Measurements from ENCODE around the gene BLNK.

Gene BLNK

GRCh38 chr10:96225119-96225518 is 46.2 kb downstream of the BLNK start:
- Histone ChIP-seq H3K36me3 (ENCODE audit: control insufficient read depth, insufficient read depth, low read length) (no peaks in the 10 kb centered on the region), H3K27me3 (ENCODE audit: control insufficient read depth, insufficient read depth, low read length) (no peaks in the 10 kb centered on the region), H3K4me1 (ENCODE audit: control insufficient read depth, insufficient read depth, low read length) (peaks cover 23% of the 10 kb centered on the region), H3K4me3 (ENCODE audit: low read depth, low read length) (no peak overlapping the region), H3K27ac (ENCODE audit: low read depth, low read length) (no peak overlapping the region), H3K9ac (ENCODE audit: low read length) (no peak overlapping the region), H3K9me3 (ENCODE audit: control insufficient read depth, insufficient read depth, low read depth, low read length) (no peaks in the 10 kb centered on the region)

GRCh38 chr10:96222908-96223307 is 48.5 kb downstream of the BLNK start:
- Histone ChIP-seq H3K4me1 (ENCODE audit: control insufficient read depth, insufficient read depth, low read length) (peaks cover 21% of the 10 kb centered on the region), H3K27me3 (ENCODE audit: control insufficient read depth, insufficient read depth, low read length) (no peaks in the 10 kb centered on the region), H3K36me3 (ENCODE audit: control insufficient read depth, insufficient read depth, low read length) (no peaks in the 10 kb centered on the region), H3K27ac (ENCODE audit: low read depth, low read length) (no peak overlapping the region), H3K9me3 (ENCODE audit: control insufficient read depth, insufficient read depth, low read depth, low read length) (no peaks in the 10 kb centered on the region), H3K4me3 (ENCODE audit: low read depth, low read length) (no peak overlapping the region), H3K9ac (ENCODE audit: low read length) (no peak overlapping the region)

GRCh38 chr10:96222441-96222840 is 48.9 kb downstream of the BLNK start:
- Histone ChIP-seq H3K4me1 (ENCODE audit: control insufficient read depth, insufficient read depth, low read length) (peaks cover 21% of the 10 kb centered on the region), H3K9me3 (ENCODE audit: control insufficient read depth, insufficient read depth, low read depth, low read length) (no peaks in the 10 kb centered on the region), H3K4me3 (ENCODE audit: low read depth, low read length) (no peak overlapping the region), H3K36me3 (ENCODE audit: control insufficient read depth, insufficient read depth, low read length) (no peaks in the 10 kb centered on the region), H3K27me3 (ENCODE audit: control insufficient read depth, insufficient read depth, low read length) (no peaks in the 10 kb centered on the region), H3K9ac (ENCODE audit: low read length) (no peak overlapping the region), H3K27ac (ENCODE audit: low read depth, low read length) (no peak overlapping the region)

- Histone ChIP-seq H3K36me3 (ENCODE audit: control insufficient read depth, insufficient read depth, low read length) (no peaks in the 10 kb centered on the region), H3K27ac (ENCODE audit: low read depth, low read length) (no peak overlapping the region), H3K4me3 (ENCODE audit: low read depth, low read length) (no peak overlapping the region), H3K4me1 (ENCODE audit: control insufficient read depth, insufficient read depth, low read length) (peaks cover 21% of the 10 kb centered on the region), H3K9ac (ENCODE audit: low read length) (no peak overlapping the region), H3K9me3 (ENCODE audit: control insufficient read depth, insufficient read depth, low read depth, low read length) (no peaks in the 10 kb centered on the region), H3K27me3 (ENCODE audit: control insufficient read depth, insufficient read depth, low read length) (no peaks in the 10 kb centered on the region)
Observed at GRCh38 chr10:96218826-96219225, 52.5 kb downstream of the BLNK start.

- Histone ChIP-seq H3K27me3 (ENCODE audit: control insufficient read depth, insufficient read depth, low read length) (no peaks in the 10 kb centered on the region), H3K4me1 (ENCODE audit: control insufficient read depth, insufficient read depth, low read length) (peaks cover 12% of the 10 kb centered on the region; the same call in 1 of the 2 replicates), H3K27ac (ENCODE audit: low read depth, low read length) (no peak overlapping the region), H3K4me3 (ENCODE audit: low read depth, low read length) (no peak overlapping the region), H3K9me3 (ENCODE audit: control insufficient read depth, insufficient read depth, low read depth, low read length) (no peaks in the 10 kb centered on the region), H3K36me3 (ENCODE audit: control insufficient read depth, insufficient read depth, low read length) (no peaks in the 10 kb centered on the region), H3K9ac (ENCODE audit: low read length) (no peak overlapping the region)
Observed at GRCh38 chr10:96217711-96218110, 53.7 kb downstream of the BLNK start.

GRCh38 chr10:96216775-96217174 is 54.6 kb downstream of the BLNK start:
- Histone ChIP-seq H3K9ac (ENCODE audit: low read length) (no peak overlapping the region), H3K4me1 (ENCODE audit: control insufficient read depth, insufficient read depth, low read length) (peaks cover 7% of the 10 kb centered on the region; the same call in 1 of the 2 replicates), H3K27ac (ENCODE audit: low read depth, low read length) (no peak overlapping the region), H3K4me3 (ENCODE audit: low read depth, low read length) (no peak overlapping the region), H3K36me3 (ENCODE audit: control insufficient read depth, insufficient read depth, low read length) (no peaks in the 10 kb centered on the region), H3K27me3 (ENCODE audit: control insufficient read depth, insufficient read depth, low read length) (no peaks in the 10 kb centered on the region), H3K9me3 (ENCODE audit: control insufficient read depth, insufficient read depth, low read depth, low read length) (no peaks in the 10 kb centered on the region)

GRCh38 chr10:96212911-96213310 is 58.5 kb downstream of the BLNK start:
- Histone ChIP-seq H3K9ac (ENCODE audit: low read length) (no peak overlapping the region), H3K4me1 (ENCODE audit: control insufficient read depth, insufficient read depth, low read length) (no peaks in the 10 kb centered on the region), H3K27me3 (ENCODE audit: control insufficient read depth, insufficient read depth, low read length) (no peaks in the 10 kb centered on the region), H3K9me3 (ENCODE audit: control insufficient read depth, insufficient read depth, low read depth, low read length) (no peaks in the 10 kb centered on the region), H3K36me3 (ENCODE audit: control insufficient read depth, insufficient read depth, low read length) (no peaks in the 10 kb centered on the region), H3K27ac (ENCODE audit: low read depth, low read length) (no peak overlapping the region), H3K4me3 (ENCODE audit: low read depth, low read length) (no peak overlapping the region)

GRCh38 chr10:96211764-96212163 is 59.6 kb downstream of the BLNK start:
- H3K4me3 ChIP-seq (ENCODE audit: low read depth, low read length) = no peak overlapping the region
- no peaks in the 10 kb centered on the region for H3K4me1 ChIP-seq (ENCODE audit: control insufficient read depth, insufficient read depth, low read length)
- no peak overlapping the region for H3K27ac ChIP-seq (ENCODE audit: low read depth, low read length)
- no peaks in the 10 kb centered on the region for H3K9me3 ChIP-seq (ENCODE audit: control insufficient read depth, insufficient read depth, low read depth, low read length)
- no peaks in the 10 kb centered on the region for H3K36me3 ChIP-seq (ENCODE audit: control insufficient read depth, insufficient read depth, low read length)
- no peak overlapping the region for H3K9ac ChIP-seq (ENCODE audit: low read length)
- no peaks in the 10 kb centered on the region for H3K27me3 ChIP-seq (ENCODE audit: control insufficient read depth, insufficient read depth, low read length)

- Histone ChIP-seq H3K4me1 (ENCODE audit: control insufficient read depth, insufficient read depth, low read length) (peaks cover 11% of the 10 kb centered on the region), H3K9me3 (ENCODE audit: control insufficient read depth, insufficient read depth, low read depth, low read length) (no peaks in the 10 kb centered on the region), H3K4me3 (ENCODE audit: low read depth, low read length) (no peak overlapping the region), H3K27ac (ENCODE audit: low read depth, low read length) (no peak overlapping the region), H3K27me3 (ENCODE audit: control insufficient read depth, insufficient read depth, low read length) (no peaks in the 10 kb centered on the region), H3K36me3 (ENCODE audit: control insufficient read depth, insufficient read depth, low read length) (no peaks in the 10 kb centered on the region), H3K9ac (ENCODE audit: low read length) (no peak overlapping the region)
Observed at GRCh38 chr10:96208946-96209345, 62.4 kb downstream of the BLNK start.

GRCh38 chr10:96208271-96208670 is 63.1 kb downstream of the BLNK start:
- Histone ChIP-seq H3K36me3 (ENCODE audit: control insufficient read depth, insufficient read depth, low read length) (no peaks in the 10 kb centered on the region), H3K27me3 (ENCODE audit: control insufficient read depth, insufficient read depth, low read length) (no peaks in the 10 kb centered on the region), H3K9me3 (ENCODE audit: control insufficient read depth, insufficient read depth, low read depth, low read length) (no peaks in the 10 kb centered on the region), H3K9ac (ENCODE audit: low read length) (no peak overlapping the region), H3K4me3 (ENCODE audit: low read depth, low read length) (no peak overlapping the region), H3K27ac (ENCODE audit: low read depth, low read length) (no peak overlapping the region), H3K4me1 (ENCODE audit: control insufficient read depth, insufficient read depth, low read length) (peaks cover 11% of the 10 kb centered on the region)

GRCh38 chr10:96205580-96205979 is 65.8 kb downstream of the BLNK start:
- Histone ChIP-seq H3K27me3 (ENCODE audit: control insufficient read depth, insufficient read depth, low read length) (no peaks in the 10 kb centered on the region), H3K36me3 (ENCODE audit: control insufficient read depth, insufficient read depth, low read length) (no peaks in the 10 kb centered on the region), H3K9me3 (ENCODE audit: control insufficient read depth, insufficient read depth, low read depth, low read length) (no peaks in the 10 kb centered on the region), H3K4me1 (ENCODE audit: control insufficient read depth, insufficient read depth, low read length) (peaks cover 11% of the 10 kb centered on the region), H3K27ac (ENCODE audit: low read depth, low read length) (no peak overlapping the region), H3K9ac (ENCODE audit: low read length) (no peak overlapping the region), H3K4me3 (ENCODE audit: low read depth, low read length) (no peak overlapping the region)

- no peaks in the 10 kb centered on the region for H3K9me3 ChIP-seq (ENCODE audit: control insufficient read depth, insufficient read depth, low read depth, low read length)
- no peaks in the 10 kb centered on the region for H3K36me3 ChIP-seq (ENCODE audit: control insufficient read depth, insufficient read depth, low read length)
- no peak overlapping the region for H3K9ac ChIP-seq (ENCODE audit: low read length)
- no peak overlapping the region for H3K27ac ChIP-seq (ENCODE audit: low read depth, low read length)
- H3K4me1 ChIP-seq (ENCODE audit: control insufficient read depth, insufficient read depth, low read length) = peaks cover 11% of the 10 kb centered on the region
- H3K4me3 ChIP-seq (ENCODE audit: low read depth, low read length) = no peak overlapping the region
- no peaks in the 10 kb centered on the region for H3K27me3 ChIP-seq (ENCODE audit: control insufficient read depth, insufficient read depth, low read length)
Observed at GRCh38 chr10:96201525-96201924, 69.8 kb downstream of the BLNK start.

Measured in HUES6 (cell line).